Heart right ventricle (tissue), 16 donors: Measurements from ENCODE around the gene SNX8. TPM values are rescaled to one million over a fixed set of nuclear protein-coding genes. Genes with fewer than 3 reads are reported as not detected.
"Not testable (repeated sequence)": the region's sequence is repeated elsewhere in the genome, so short reads cannot be mapped to it uniquely, and the experiment has no call there.

ENCODE experiments used
- ATAC-seq, 8 donors: fragments of 200-7000 bp; cut with Tn5 transposase; one replicate each; pipeline ENCODE4 v1.9.1; 2020; ENCODE audit warnings: mild to moderate bottlenecking in 8 of 8, moderate library complexity in 8 of 8, moderate number of reproducible peaks in 1 of 8
- DNase-seq, 2 donors: peaks; one replicate each; pipeline ENCODE4 v3.0.0-alpha.2; 2020
- H3K27ac ChIP-seq, 10 donors: fragments of 200-600 bp; sonication (generic) in 2 of 10; one replicate each; pipeline versions ENCODE4 v1.5.0 to v1.8.0; 2020 to 2022; ENCODE audit warnings: mild to moderate bottlenecking in 3 of 10
- H3K27me3 ChIP-seq, 7 donors: fragments of 200-600 bp; one replicate each; pipeline ENCODE4 v1.8.0; 2021 to 2022; ENCODE audit warnings: mild to moderate bottlenecking in 2 of 7
- H3K36me3 ChIP-seq, 9 donors: fragments of 200-600 bp; sonication (generic) in 1 of 9; one replicate each; pipeline versions ENCODE4 v1.5.0 to v1.8.0; 2020 to 2022; ENCODE audit warnings: mild to moderate bottlenecking in 2 of 9
- H3K4me1 ChIP-seq, 9 donors: fragments of 200-600 bp; sonication (generic) in 1 of 9; one replicate each; pipeline versions ENCODE4 v1.5.0 to v1.8.0; 2020 to 2022; ENCODE audit warnings: mild to moderate bottlenecking in 4 of 9
- H3K4me3 ChIP-seq, 10 donors: fragments of 200-600 bp; sonication (generic) in 2 of 10; one replicate each; pipeline versions ENCODE4 v1.5.0 to v1.8.0; 2020 to 2022; ENCODE audit warnings: mild to moderate bottlenecking in 7 of 10, moderate library complexity in 2 of 10
- H3K9me3 ChIP-seq, 11 donors: fragments of 200-600 bp in 10 of 11; sonication (generic) in 2 of 11; one replicate each; pipeline versions ENCODE4 v1.5.0 to v1.8.0; 2013 to 2022; ENCODE audit warnings: mild to moderate bottlenecking in 2 of 11, control low read depth in 1 of 11, moderate library complexity in 1 of 11
- CTCF ChIP-seq, 9 donors: fragments of 200-600 bp; sonication (generic) in 2 of 9; IDR thresholded peaks; one replicate each; pipeline versions ENCODE4 v1.5.0 to v1.8.0; 2021 to 2022; ENCODE audit warnings: antibody characterized with exemption in 9 of 9, mild to moderate bottlenecking in 5 of 9, moderate library complexity in 1 of 9
- WGBS, 2 donors: extraction: QIAGEN DNeasy Blood & Tissue Kit; methylation state at CpG; one replicate each; pipeline ENCODE4 v1.1.7; 2013; ENCODE audit warnings: inconsistent platforms in 1 of 2; 5-methylcytosine and 5-hydroxymethylcytosine counted together
- intact Hi-C, 10 donors: fragments of 100-400 bp; cut with DNase I; formaldehyde crosslinking; loops; one replicate each; pipeline versions ENCODE4 v1.11.1 to v1.14.2; 2022
- polyA plus RNA-seq, 2 donors: library from polyadenylated mRNA; stranded (reverse); fragments of 200-250 nt; gene quantifications; one replicate each; pipeline ENCODE4 v1.2.3, GENCODE V29; 2013
- total RNA-seq, 10 donors: library from RNA; stranded (reverse); fragmentation: NEBNext Ultra II Directional in 3 of 10; extraction: Animal tissue kit (Norgen Biotek cat#: 25700) in 3 of 10; gene quantifications; one replicate each; pipeline versions ENCODE4 v1.2.1 to v1.2.4, GENCODE V29; 2021 to 2023
- donor health status: Arrhythmogenic right ventricular cardiomyopathy.
- donor health status: ischemic (EF 13 %, LVEDD 7.1; RV severe dilation, severe dysfunction).
- donor health status: healthy with polysubstance abuse.
- donor health status: DM: no; HTN: yes; CAD: no.
- donor health status: DM: no; HTN: no; CAD: no.
- donor health status: ischemic (EF 25% LVEDD 6.9; RV normal size, moderate dysfunction).
- donor health status: ischemic (EF 25% LVEDD 5.7; RV mildly dilated, moderate dysfunction).
- donor health status: healthy.
- donor health status: DM: yes; HTN: yes; CAD: no.
- donor health status: Ischemic cardiomyopathy.
- donor health status: ischemic (EF 35%, LVEDD 5.7; RV mildly dilated, moderate dysfunction).
- donor health status: nonischemic (EF 11% LVEDD 7.7; RV severe dilation, severe dysfunction).
- donor health status: DM: yes; HTN: yes; CAD: no.
- donor health status: PGD.
- donor health status: ischemic (EF 29% LVEDD 5.4; RV normal size, mild dysfunction).
- donor health status: nonischemic (EF 23%, LVEDD 6.1; RV moderate dilation, normal function).

SNX8 gene
- total and polyA plus RNA-seq, 12 donors, result 14.7 to 31.8 (median 20.4) TPM

GRCh38 chr7:2353113-2353935 is 39.1 kb upstream of the SNX8 start:
- H3K27me3 ChIP-seq, result no peaks in the 10 kb centered on the region
- peak overlapping the region; percentile 88 to 100 (median 98) for H3K4me3 ChIP-seq
- WGBS, 2 donors, result 53 to 58% methylated on average over 22 of the region's 22 CpGs
- peaks cover 0 to 18% (median 0%) of the 10 kb centered on the region in 9 donors for H3K36me3 ChIP-seq
- intact Hi-C loops, result loop anchor here in 5 of 10 donors (5.0 to 10.0 kb wide), 6 partner anchors 49 to 781 kb away; partner anchors contain the start of genes PSMG3 (in 2 of the 5), CHST12 (in 1 of the 5) and MAD1L1 (in 1 of the 5)
- H3K9me3 ChIP-seq, result no peaks in the 10 kb centered on the region
- H3K27ac ChIP-seq, result peak overlapping the region in 9 of 10 donors; percentile 97 to 100 (median 99)
- peaks cover 6 to 41% (median 34%) of the 10 kb centered on the region in 9 donors for H3K4me1 ChIP-seq
- TF ChIP-seq CTCF (IDR thresholded peaks at IDR 0.05), result no peak
- ATAC-seq (peak in 1 of 8 donors; percentile 1), DNase-seq (no peak)

GRCh38 chr7:2350861-2351260 is 36.6 kb upstream of the SNX8 start:
- no peak overlapping the region for H3K27ac ChIP-seq
- DNase-seq (no peak), ATAC-seq (no peak)
- no peak overlapping the region for H3K4me3 ChIP-seq
- intact Hi-C loops, result loop anchor here in 5 of 10 donors (5.0 to 10.0 kb wide), 6 partner anchors 51 to 779 kb away; partner anchors contain the start of genes PSMG3 (in 2 of the 5), CHST12 (in 1 of the 5) and MAD1L1 (in 1 of the 5)
- no peaks in the 10 kb centered on the region for H3K9me3 ChIP-seq
- H3K36me3 ChIP-seq, result no peaks in the 10 kb centered on the region
- peaks cover 0 to 23% (median 13%) of the 10 kb centered on the region in 9 donors for H3K4me1 ChIP-seq
- no peak for TF ChIP-seq CTCF (IDR thresholded peaks at IDR 0.05)
- H3K27me3 ChIP-seq, result no peaks in the 10 kb centered on the region
- WGBS, 2 donors, result 96% methylated on average over 12 of the region's 12 CpGs

GRCh38 chr7:2350055-2350454 is 35.8 kb upstream of the SNX8 start:
- Histone ChIP-seq H3K27me3 (no peaks in the 10 kb centered on the region), H3K4me3 (no peak overlapping the region), H3K36me3 (no peaks in the 10 kb centered on the region), H3K4me1 (peaks cover 0 to 16% (median 7%) of the 10 kb centered on the region in 9 donors), H3K27ac (no peak overlapping the region), H3K9me3 (no peaks in the 10 kb centered on the region)
- DNase-seq, result no peak
- intact Hi-C loops, result loop anchor here in 5 of 10 donors (5.0 to 10.0 kb wide), 6 partner anchors 52 to 778 kb away; partner anchors contain the start of genes PSMG3 (in 2 of the 5), CHST12 (in 1 of the 5) and MAD1L1 (in 1 of the 5)
- ATAC-seq, result no peak
- 85 to 89% methylated on average over 9 of the region's 9 CpGs for WGBS, 2 donors
- TF ChIP-seq CTCF (IDR thresholded peaks at IDR 0.05), result no peak

GRCh38 chr7:2347351-2348063 is 33.3 kb upstream of the SNX8 start:
- not testable (repeated sequence) for H3K9me3 ChIP-seq, H3K4me3 ChIP-seq, H3K4me1 ChIP-seq, H3K36me3 ChIP-seq, DNase-seq, H3K27me3 ChIP-seq
- peak overlapping the region in 4 of 10 donors; percentile 19 to 60 (median 34) for H3K27ac ChIP-seq
- intact Hi-C loops, result loop anchor here in 8 of 10 donors (2.0 to 10.0 kb wide), 8 partner anchors 93 to 770 kb away; no protein-coding TSS in a partner anchor
- 87 to 90% methylated on average over 15 of the region's 15 CpGs for WGBS, 2 donors
- ATAC-seq, result peak in 4 of 8 donors; percentile 6 to 28 (median 24)
